HTR-8/SVneo (cell line): ENCODE data around the gene CD33.
A peak's percentile ranks its signal among the peaks of the same experiment; 100 is the strongest.

Experiments
- DNase-seq: peaks from one replicate; pipeline ENCODE4 v3.0.0; 2011; ENCODE audit warnings: low spot score, mixed read lengths; ENCODE audit not compliant: insufficient read length
- FAIRE-seq: peaks from 2 replicates; lab custom pipeline; 2011; peaks lifted over from hg19 to GRCh38; lab: Jason Lieb, UNC

Gene CD33

DNA sequence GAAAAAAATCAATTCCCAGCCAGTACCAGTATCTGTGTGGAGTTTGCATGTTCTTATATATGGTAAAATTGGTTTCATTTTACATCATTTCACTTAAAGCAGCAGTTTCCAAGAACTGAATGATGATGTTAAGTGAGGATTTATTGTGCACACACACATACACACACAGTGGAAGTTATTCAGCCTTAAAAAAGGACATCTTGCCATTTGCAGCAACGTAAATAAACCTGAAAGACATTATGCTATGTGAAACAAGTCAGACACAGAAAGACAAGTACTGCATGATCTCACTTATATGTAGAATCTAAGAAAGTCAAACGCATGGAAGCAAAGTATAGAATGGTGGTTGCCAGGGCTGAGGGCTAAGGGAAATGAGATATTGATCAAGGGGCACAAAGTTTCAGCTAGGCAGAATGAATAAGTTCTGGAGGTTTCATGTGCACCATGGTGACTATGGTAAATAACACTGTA, 31.3 kb downstream of the CD33 start:
- DNase-seq (no peak), FAIRE-seq (no peak)

DNA sequence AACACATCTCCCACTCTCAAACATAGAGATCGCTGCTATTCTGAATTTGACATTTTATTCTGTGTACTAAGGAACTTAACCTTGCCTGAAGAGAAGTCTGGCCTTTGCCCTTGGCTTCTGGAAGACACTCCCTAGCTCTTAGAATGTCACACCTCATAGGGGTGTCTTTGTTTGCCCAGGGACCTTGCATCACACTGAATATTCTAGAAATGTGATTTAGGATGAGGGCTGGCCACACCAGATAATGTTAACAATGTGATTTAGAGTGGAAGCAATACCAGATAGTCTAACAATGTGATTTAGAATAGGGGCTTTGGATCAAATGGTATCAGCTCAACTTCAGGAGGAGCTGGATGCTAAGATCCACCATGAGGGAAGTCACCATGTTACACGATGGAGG, 32.6 kb downstream of the CD33 start:
- no peak for FAIRE-seq

DNA sequence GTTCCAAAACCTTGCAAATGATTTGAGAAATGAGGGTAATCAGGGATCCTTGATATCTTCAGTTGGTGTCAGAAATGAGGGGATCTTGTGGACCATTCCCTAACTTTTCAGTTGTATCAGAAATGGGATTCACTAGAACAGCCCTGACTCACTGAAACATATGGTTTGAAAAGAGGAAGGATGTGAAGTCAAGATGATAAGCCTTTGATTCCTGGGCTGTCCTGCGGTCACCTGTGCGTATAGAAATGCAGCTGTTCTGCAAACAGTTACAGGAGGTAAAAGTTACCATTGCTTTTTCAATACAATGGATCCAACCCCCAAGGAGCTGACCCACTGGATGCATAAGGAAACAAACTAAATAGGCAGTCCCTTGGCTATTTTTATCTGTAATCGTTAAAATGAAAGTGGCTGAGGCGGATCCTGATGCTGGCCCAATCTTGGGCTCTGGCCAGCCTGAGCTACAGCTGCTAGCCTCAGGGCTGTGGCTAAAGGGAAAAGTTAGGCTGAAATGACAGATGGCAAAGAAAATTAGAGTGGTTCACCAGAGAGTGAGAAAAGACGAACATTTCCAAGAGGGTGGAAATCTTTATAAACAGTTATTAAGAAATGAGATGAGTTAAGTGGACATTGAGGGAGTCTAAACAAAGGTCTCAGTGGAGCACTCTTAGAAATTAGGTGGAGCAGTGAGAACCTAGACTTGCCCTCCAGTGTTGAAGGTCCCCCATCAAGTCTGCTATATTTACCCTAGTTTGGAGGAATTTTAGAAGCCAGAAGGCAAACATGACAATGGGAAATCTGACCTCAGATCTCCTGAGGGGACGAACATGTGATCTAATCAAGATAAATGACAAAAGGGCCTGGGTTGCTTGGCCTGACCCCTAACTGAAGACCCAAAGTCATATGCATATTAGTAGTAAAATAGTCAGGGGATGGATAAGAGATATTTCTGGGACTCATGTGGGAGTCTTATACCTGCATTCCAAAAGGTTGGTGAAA, 33.6 kb downstream of the CD33 start:
- FAIRE-seq: no peak
- DNase-seq: no peak

More for the DNA sequence above, 32.6 kb downstream of the CD33 start:
- DNase-seq: no peak

DNA sequence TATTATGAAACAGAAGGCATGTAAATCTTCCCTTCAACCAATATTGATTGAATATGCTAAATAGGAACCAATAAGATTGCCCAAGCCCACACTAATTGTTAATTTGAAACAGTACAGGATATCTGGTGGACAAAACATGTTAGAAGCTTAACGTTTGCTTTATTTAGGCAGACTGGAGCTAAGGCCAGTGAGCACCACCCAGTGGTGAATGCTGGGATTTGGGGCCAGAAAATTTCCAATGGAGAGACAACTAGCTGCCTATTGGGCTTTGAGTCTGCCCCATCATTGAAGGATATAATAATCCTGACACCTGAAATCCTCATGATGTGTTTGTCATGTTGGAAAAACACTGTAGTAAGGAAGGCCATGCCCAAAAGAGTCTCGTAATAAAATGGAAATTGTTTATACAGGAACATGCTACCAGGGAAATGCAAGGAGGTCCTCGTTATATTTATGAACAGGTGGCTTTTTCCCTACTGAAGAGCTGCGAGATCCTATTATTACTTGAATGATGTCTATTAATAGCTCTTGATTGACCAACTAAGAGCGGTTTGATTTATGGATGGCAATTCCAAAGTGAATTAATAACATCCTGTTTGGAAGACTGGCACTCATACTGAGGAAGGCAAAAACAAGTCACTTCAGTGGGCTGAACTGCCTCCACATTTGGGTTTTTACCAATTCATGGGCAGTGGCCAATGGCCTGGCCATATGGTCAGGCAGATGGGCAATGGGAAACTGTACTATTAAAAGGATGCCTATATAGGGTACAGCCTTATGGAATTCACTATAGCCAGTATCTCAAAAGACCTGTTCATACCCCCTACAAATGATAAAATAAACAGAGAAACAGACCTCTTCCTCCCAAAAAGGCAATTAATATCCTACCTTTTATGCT, 34.7 kb downstream of the CD33 start:
- FAIRE-seq (no peak), DNase-seq (peak; percentile 40)

DNA sequence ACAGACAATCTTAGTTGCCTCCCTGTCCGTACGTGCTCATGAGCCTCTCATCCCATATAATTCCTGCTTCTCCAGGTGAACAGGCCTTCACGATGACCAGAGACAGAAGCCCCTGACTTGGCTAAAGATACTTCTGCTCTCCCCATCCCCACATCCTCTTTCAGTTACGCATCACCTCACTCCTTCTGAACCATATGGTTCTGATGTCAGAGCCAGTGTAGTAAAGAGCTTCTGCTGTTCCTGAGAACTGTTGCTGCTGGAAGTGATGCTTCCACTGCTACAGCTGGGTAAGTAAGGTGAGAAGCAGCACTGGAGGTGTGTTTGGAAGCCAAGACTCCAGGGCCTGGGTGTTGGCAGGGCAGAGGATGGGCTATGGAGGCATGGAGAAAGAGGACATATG, 38.9 kb downstream of the CD33 start:
- FAIRE-seq: no peak
- DNase-seq: no peak

DNA sequence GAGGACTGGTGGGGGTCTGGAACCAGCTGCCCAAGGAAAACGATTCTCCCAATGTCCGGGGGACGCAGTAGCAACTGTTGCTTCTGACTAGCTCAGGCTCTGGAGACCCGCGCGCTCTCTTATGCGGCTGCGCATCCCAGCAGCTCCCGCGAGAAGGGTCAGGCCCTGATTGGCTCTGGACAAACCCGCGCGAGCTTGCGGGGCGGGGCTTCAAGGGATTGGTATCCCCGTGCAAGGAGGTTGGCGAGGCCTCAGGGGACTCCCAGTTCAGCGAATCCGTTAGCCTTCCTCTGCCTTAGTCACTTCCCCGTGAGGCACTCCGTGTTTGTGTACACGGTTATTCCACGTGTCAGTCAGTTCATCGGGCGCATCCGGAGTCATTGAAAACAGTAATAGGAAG, 46.2 kb downstream of the CD33 start:
- no peak for FAIRE-seq
- no peak for DNase-seq

DNA sequence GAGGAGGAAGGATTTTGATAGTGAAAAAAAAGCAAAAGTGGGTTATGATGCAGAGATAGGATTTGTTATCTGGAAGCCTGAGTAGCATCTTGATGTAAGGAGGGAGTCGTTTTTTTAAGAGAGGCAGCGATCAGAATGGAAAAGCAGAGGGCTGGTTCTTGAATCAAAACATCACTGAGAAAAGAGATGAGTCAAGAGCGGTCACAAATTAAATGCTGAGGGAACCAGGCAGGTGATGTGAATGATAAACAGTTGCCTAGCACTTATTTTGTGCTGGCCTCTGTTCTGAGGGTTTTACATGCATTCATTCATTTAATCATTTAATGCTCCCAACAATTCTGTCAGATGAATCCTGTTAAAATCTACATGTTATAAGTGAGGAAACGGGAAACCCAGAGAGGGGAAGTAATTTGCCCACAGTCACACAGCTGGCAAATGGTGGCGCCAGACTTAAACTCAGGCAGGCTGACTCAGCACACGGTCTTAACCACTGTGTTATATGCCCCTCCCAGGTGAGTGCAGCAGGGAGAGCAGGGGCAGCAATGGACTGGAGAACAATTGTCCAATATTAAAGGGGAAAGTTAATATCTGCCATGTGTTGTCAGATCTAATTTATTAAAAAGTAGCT, 47.4 kb downstream of the CD33 start:
- FAIRE-seq: no peak
- no peak for DNase-seq

DNA sequence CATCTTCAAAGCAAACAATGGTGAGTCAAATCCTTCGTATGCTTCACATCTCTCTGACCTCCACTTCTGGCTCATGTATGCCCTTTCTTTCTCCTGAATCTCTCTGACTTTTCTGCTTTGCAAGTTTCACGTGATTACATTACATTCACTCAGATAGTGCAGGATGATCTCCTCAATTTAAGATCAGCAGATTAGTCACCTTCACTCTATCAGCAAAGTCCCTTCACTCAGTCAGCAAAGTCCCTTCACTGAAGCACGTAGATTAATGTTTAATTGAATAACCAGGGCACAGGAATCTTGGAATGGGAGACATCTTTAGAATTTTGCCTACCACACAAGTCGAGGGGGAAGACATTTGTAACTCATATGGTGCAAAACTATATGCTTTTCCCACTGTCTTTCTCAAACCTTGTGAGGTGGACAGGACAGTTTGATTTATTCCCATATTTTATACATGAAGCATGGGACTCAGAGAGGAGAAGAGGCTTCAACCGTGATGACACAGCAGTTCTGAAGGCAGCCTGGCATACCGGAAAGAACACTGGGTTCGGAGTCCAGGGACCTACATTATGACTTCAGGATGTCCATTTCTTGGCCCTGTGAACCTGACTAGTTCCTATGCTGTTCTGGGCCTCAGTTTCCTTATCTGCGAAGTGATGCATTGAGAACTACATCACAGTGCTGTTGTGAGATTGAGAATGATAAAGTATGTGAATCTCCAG, 49.3 kb downstream of the CD33 start:
- no peak for FAIRE-seq
- DNase-seq: no peak

DNA sequence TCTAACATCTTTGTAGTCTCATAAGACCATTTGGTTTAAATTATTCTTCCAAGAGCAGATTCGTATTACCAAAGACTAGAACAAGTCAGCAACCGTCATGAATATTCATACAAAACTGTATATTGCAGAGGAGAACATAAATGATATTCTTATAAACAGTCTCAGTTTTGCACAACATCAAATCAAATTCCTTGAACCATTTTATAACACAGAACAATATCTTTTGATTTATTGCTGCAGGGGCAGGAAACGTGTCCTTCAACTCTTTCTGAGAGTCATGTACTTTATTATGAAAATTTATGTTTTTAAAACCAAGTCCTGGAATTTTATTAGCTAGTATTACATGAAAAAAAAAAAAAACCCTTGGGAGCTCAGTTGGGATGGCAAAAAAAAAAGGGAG, 52.2 kb downstream of the CD33 start:
- FAIRE-seq (no peak), DNase-seq (no peak)

DNA sequence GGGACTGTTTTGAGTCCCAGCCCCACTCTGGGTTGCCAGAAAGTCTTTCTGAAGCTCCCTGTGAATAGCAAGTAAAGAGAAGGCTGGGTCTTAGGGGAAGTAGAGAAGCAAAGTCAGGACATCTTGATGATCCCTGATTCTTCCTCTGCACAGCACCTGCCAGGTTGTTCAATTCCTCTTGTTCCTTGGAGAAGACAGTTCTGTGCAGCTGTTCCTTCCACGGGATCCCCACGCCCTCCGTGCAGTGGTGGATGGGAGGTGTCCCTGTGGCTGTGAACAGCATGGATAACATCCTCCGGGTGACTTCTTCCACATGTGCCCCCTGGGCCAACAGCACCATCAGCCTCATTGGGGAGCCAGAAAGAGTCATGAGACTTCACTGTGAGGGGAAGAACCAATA, 57.5 kb downstream of the CD33 start:
- DNase-seq (no peak), FAIRE-seq (no peak)

DNA sequence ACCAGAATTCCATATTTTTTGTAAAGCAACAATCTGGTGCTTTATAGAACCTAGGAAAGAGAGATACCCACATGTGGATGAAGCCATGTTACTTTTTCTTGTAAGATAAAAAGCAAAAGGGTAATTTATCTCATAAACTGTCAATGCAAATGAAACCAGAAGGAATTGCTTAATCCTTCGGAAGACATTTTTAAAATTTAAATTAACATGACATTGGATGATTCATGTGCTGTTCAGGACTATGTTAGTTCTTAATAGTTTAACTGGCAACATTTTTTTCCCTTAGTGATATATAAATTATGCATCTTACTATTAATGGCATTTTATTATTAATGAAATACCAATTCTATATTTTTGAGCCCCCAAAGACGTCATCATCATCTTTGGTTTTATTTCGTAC, 60.8 kb downstream of the CD33 start:
- no peak for FAIRE-seq
- DNase-seq: no peak
